IMR-90 (cell line): ENCODE measurements around the gene MILR1. TPM values are rescaled to one million over a fixed set of nuclear protein-coding genes. Genes with fewer than 3 reads are reported as not detected.

Experiments
- ATAC-seq: fragments of 200-7000 bp; cut with Tn5 transposase; 2 replicates; pipeline ENCODE4 v1.9.1; 2020; ENCODE audit warnings: low read depth, mild to moderate bottlenecking, moderate library complexity
- BruUV-seq: library from RNA; stranded (reverse); fragments of 400-500 nt; replicated peaks from 2 replicates; lab custom pipeline; 2021; lab: Mats Ljungman, UMichigan
- CTCF ChIA-PET: fragments of 300-600 bp; formaldehyde crosslinking; extraction: SDS; loops from one replicate; lab custom pipeline; 2021; ENCODE audit warnings: antibody characterized with exemption; lab: Yijun Ruan, JAX
- POLR2A ChIA-PET: fragments of 300-600 bp; sonication (Branson Sonifier 250); formaldehyde crosslinking; loops from one replicate; lab custom pipeline; 2022; ENCODE audit warnings: antibody characterized with exemption; ENCODE audit not compliant: unreplicated experiment; lab: Charles Lee
- DNase-seq: peaks from one replicate; pipeline ENCODE4 v3.0.0; 2013
- H2AFZ ChIP-seq: replicated peaks from 2 replicates; pipeline ENCODE3; 2013; ENCODE audit warnings: low read length, mild to moderate bottlenecking; ENCODE audit not compliant: poor library complexity
- H2AK5ac ChIP-seq: 2 replicates; pipeline ENCODE4 v1.6.1; 2013; ENCODE audit warnings: low read depth, low read length, inconsistent platforms
- H2AK9ac ChIP-seq: replicated peaks from 2 replicates; pipeline ENCODE3; 2013; ENCODE audit warnings: mild to moderate bottlenecking, low read depth, low read length, moderate library complexity; ENCODE audit not compliant: poor library complexity
- H2BK120ac ChIP-seq: 2 replicates; pipeline ENCODE4 v1.6.1; 2013; ENCODE audit warnings: low read depth, low read length, inconsistent platforms
- H2BK15ac ChIP-seq: 3 replicates; pipeline ENCODE4 v1.6.1; 2013; ENCODE audit warnings: low read depth, low read length, inconsistent platforms
- H2BK20ac ChIP-seq: 2 replicates; pipeline ENCODE4 v1.6.1; 2013; ENCODE audit warnings: low read depth, mild to moderate bottlenecking, inconsistent platforms, low read length, moderate library complexity
- H2BK5ac ChIP-seq: 2 replicates; pipeline ENCODE4 v1.6.1; 2013; ENCODE audit warnings: mild to moderate bottlenecking, low read depth, low read length, inconsistent platforms; ENCODE audit not compliant: poor library complexity, severe bottlenecking
- H3K14ac ChIP-seq: replicated peaks from 2 replicates; pipeline ENCODE4 v1.6.1; 2013; ENCODE audit warnings: low read depth, low read length, inconsistent platforms
- H3K18ac ChIP-seq: 2 replicates; pipeline ENCODE4 v1.6.1; 2013; ENCODE audit warnings: low read depth, low read length, control low read depth
- H3K23ac ChIP-seq: 2 replicates; pipeline ENCODE4 v1.6.1; 2013; ENCODE audit warnings: low read depth, low read length, inconsistent platforms
- H3K27ac ChIP-seq: 2 replicates; pipeline ENCODE4 v1.5.1; 2013; ENCODE audit warnings: mild to moderate bottlenecking, control low read depth, low read length; ENCODE audit not compliant: insufficient read depth
- H3K27me3 ChIP-seq: 2 replicates; pipeline ENCODE4 v1.6.1; 2013; ENCODE audit warnings: low read length; ENCODE audit not compliant: control insufficient read depth, insufficient read depth
- H3K36me3 ChIP-seq: 2 replicates; pipeline ENCODE4 v1.6.1; 2013; ENCODE audit warnings: low read length, mixed read lengths; ENCODE audit not compliant: control insufficient read depth, insufficient read depth
- H3K4ac ChIP-seq: 2 replicates; pipeline ENCODE4 v1.6.1; 2013; ENCODE audit warnings: low read depth, low read length, inconsistent platforms
- H3K4me1 ChIP-seq: 2 replicates; pipeline ENCODE4 v1.6.1; 2013; ENCODE audit warnings: low read length, mixed read lengths; ENCODE audit not compliant: control insufficient read depth, insufficient read depth
- H3K4me2 ChIP-seq: 2 replicates; pipeline ENCODE4 v1.6.1; 2013; ENCODE audit warnings: low read depth, mild to moderate bottlenecking, control low read depth, low read length, moderate library complexity
- H3K4me3 ChIP-seq: 2 replicates; pipeline ENCODE4 v1.5.1; 2013; ENCODE audit warnings: low read depth, mild to moderate bottlenecking, control low read depth, low read length, moderate library complexity; ENCODE audit not compliant: insufficient read depth
- H3K56ac ChIP-seq: 2 replicates; pipeline ENCODE4 v1.6.1; 2013; ENCODE audit warnings: low read length, inconsistent platforms; ENCODE audit not compliant: insufficient read depth; ENCODE audit errors: extremely low read depth
- H3K79me1 ChIP-seq, 2 experiments: 2 replicates each; pipeline ENCODE4 v1.6.1; 2013; ENCODE audit warnings: low read length in 2 of 2, inconsistent platforms in 1 of 2, low read depth in 1 of 2
- H3K9ac ChIP-seq: 2 replicates; pipeline ENCODE4 v1.6.1; 2013; ENCODE audit warnings: low read depth, low read length, control low read depth
- H3K9me1 ChIP-seq: 2 replicates; pipeline ENCODE4 v1.6.1; 2013; ENCODE audit warnings: low read length, inconsistent platforms; ENCODE audit not compliant: insufficient read depth
- H3K9me3 ChIP-seq: 2 replicates; pipeline ENCODE4 v1.6.1; 2013; ENCODE audit warnings: low read length; ENCODE audit not compliant: control insufficient read depth, insufficient read depth
- H4K20me1 ChIP-seq: 2 replicates; pipeline ENCODE4 v1.6.1; 2013; ENCODE audit warnings: low read length, inconsistent platforms; ENCODE audit not compliant: insufficient read depth
- H4K5ac ChIP-seq: 2 replicates; pipeline ENCODE4 v1.6.1; 2013; ENCODE audit warnings: mild to moderate bottlenecking, low read depth, low read length, control low read depth
- H4K8ac ChIP-seq, 2 experiments: 2 replicates each; pipeline ENCODE4 v1.6.1; 2013; ENCODE audit warnings: low read depth in 2 of 2, low read length in 2 of 2, control low read depth in 1 of 2, inconsistent platforms in 1 of 2
- H4K91ac ChIP-seq: 2 replicates; pipeline ENCODE4 v1.6.1; 2013; ENCODE audit warnings: low read depth, low read length, inconsistent platforms; ENCODE audit not compliant: insufficient read depth
- BHLHE40 ChIP-seq: fragments of 150-350 bp; IDR thresholded peaks from 2 replicates; pipeline ENCODE4 v1.6.1; 2016; ENCODE audit warnings: mild to moderate bottlenecking, low read depth, low read length
- CEBPB ChIP-seq: IDR thresholded peaks from 2 replicates; pipeline ENCODE4 v1.6.1; 2012; ENCODE audit warnings: low read depth, low read length, improper control_type of control experiment
- FOS ChIP-seq: fragments of 150-350 bp; IDR thresholded peaks from 2 replicates; pipeline ENCODE4 v1.6.1; 2016; ENCODE audit warnings: low read depth, low read length
- MAFK ChIP-seq: IDR thresholded peaks from 2 replicates; pipeline ENCODE4 v1.6.1; 2012; ENCODE audit warnings: low read depth, low read length, improper control_type of control experiment
- MAZ ChIP-seq: IDR thresholded peaks from 2 replicates; pipeline ENCODE4 v1.6.1; 2012; ENCODE audit warnings: low read depth, mild to moderate bottlenecking, low read length, improper control_type of control experiment, moderate library complexity, borderline replicate concordance
- MXI1 ChIP-seq: IDR thresholded peaks from 2 replicates; pipeline ENCODE4 v1.6.1; 2012; ENCODE audit warnings: low read depth, mild to moderate bottlenecking, low read length, moderate library complexity, borderline replicate concordance
- NFE2L2 ChIP-seq: fragments of 150-350 bp; IDR thresholded peaks from 2 replicates; pipeline ENCODE4 v1.6.1; 2016; ENCODE audit warnings: low read depth, mild to moderate bottlenecking, low read length
- POLR2A ChIP-seq: IDR thresholded peaks from 2 replicates; pipeline ENCODE4 v1.6.1; 2012; ENCODE audit warnings: mild to moderate bottlenecking, low read depth, low read length
- RAD21 ChIP-seq: IDR thresholded peaks from 2 replicates; pipeline ENCODE4 v1.6.1; 2012; ENCODE audit warnings: low read length, improper control_type of control experiment
- RCOR1 ChIP-seq: IDR thresholded peaks from 2 replicates; pipeline ENCODE4 v1.6.1; 2012; ENCODE audit warnings: mild to moderate bottlenecking, low read length, improper control_type of control experiment; ENCODE audit not compliant: insufficient replicate concordance
- RFX5 ChIP-seq: IDR thresholded peaks from 2 replicates; pipeline ENCODE4 v1.8.0; 2012; ENCODE audit warnings: low read depth, mild to moderate bottlenecking, low read length, moderate library complexity
- SMC3 ChIP-seq: fragments of 150-350 bp; IDR thresholded peaks from 2 replicates; pipeline ENCODE4 v1.6.1; 2016; ENCODE audit warnings: low read depth, mild to moderate bottlenecking, antibody characterized with exemption, low read length, moderate library complexity
- WGBS, 2 experiments: methylation state at CpG; one replicate each; pipeline versions ENCODE4 v1.1.5 to v1.1.7; 2013; ENCODE audit warnings: missing lambda C conversion rate in 2 of 2; ENCODE audit not compliant: insufficient read length in 1 of 2; ENCODE audit errors: extremely low coverage in 2 of 2; 5-methylcytosine and 5-hydroxymethylcytosine counted together
- dilution Hi-C: fragments of 300-500 bp; cut with HindIII; formaldehyde crosslinking; loops from one replicate; pipeline ENCODE4 v1.14.3; 2018; ENCODE audit warnings: low sequenced_read_pairs; ENCODE audit not compliant: unreplicated experiment
- in situ Hi-C: fragments of 300-500 bp; cut with MboI; formaldehyde crosslinking; loops from 3 replicates; pipeline ENCODE4 v1.14.3; 2019; ENCODE audit warnings: low sequenced_read_pairs, inconsistent platforms, mixed read lengths
- intact Hi-C: fragments of 100-400 bp; cut with micrococcal nuclease; formaldehyde crosslinking; loops from 2 replicates; pipeline ENCODE4 v1.10.0; 2022
- polyA plus RNA-seq, 3 experiments: library from polyadenylated mRNA; depleted of rRNA; stranded (reverse); fragments of >200 nt; gene quantifications; 2 replicates each; pipeline ENCODE4 v1.2.3, GENCODE V29; 2012; ENCODE audit warnings: low replicate concordance in 1 of 3
- total RNA-seq: library from RNA; depleted of rRNA; stranded (reverse); fragments of >200 nt; gene quantifications from 2 replicates; pipeline ENCODE4 v1.2.3, GENCODE V29; 2012
- TF ChIP-seq, protein P1 (sequence below): conservative IDR thresholded peaks from 2 replicates; pipeline ENCODE4 v1.5.1; 2012; ENCODE audit warnings: mild to moderate bottlenecking, low read depth, low read length, improper control_type of control experiment
- TF ChIP-seq, protein P2 (sequence below): fragments of 150-350 bp; IDR thresholded peaks from 2 replicates; pipeline ENCODE4 v1.6.1; 2017; ENCODE audit warnings: mild to moderate bottlenecking, antibody characterized with exemption, low read length, low read depth
- TF ChIP-seq, protein P3 (sequence below): fragments of 150-350 bp; IDR thresholded peaks from 2 replicates; pipeline ENCODE4 v1.6.1; 2016; ENCODE audit warnings: low read depth, mild to moderate bottlenecking, low read length, moderate library complexity, borderline replicate concordance

Gene MILR1
- total and polyA plus RNA-seq, 2 of the 4 experiments (the other 2 are of a cell fraction), result 0.36 to 0.44 TPM

DNA sequence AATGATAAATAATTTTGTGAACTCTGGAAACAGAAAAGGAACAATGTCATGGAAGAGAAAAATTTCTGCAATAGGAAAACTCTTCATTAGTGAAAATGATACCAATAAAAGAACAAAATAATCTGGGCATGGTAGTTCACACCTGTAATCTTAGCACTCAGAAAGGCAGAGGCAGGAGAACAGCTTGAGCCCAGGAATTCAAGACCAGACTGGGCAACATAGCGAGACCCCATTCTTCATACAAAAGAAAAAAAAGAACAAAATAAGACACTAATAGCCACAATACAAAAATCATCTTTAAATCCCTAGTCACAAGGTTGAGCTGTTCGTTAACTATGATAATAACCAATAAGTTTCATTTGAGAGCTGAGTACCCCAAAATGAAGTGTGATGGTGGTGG is 39.4 kb downstream of the MILR1 start:
- H3K4me2 ChIP-seq, result no peak overlapping the region
- DNase-seq, result no peak
- H4K91ac ChIP-seq, result no peak overlapping the region
- dilution Hi-C loops (no loop called here), in situ Hi-C loops (no loop called here), intact Hi-C loops (no loop called here)
- no TSS peak for BruUV-seq
- no peak overlapping the region for H2BK15ac ChIP-seq
- no peaks in the 10 kb centered on the region for H3K9me1 ChIP-seq
- POLR2A ChIA-PET, result no interaction called here
- H2AK9ac ChIP-seq, result no peak overlapping the region
- no peak for ATAC-seq
- no peaks in the 10 kb centered on the region for H3K4me1 ChIP-seq
- H3K23ac ChIP-seq, result no peak overlapping the region
- no peak for TF ChIP-seq POLR2A
- no peak for TF ChIP-seq CEBPB
- TF ChIP-seq NFE2L2, result no peak
- no peak for TF ChIP-seq RFX5
- no peak for TF ChIP-seq FOS
- no peak for TF ChIP-seq BHLHE40
- TF ChIP-seq, protein P1, sequence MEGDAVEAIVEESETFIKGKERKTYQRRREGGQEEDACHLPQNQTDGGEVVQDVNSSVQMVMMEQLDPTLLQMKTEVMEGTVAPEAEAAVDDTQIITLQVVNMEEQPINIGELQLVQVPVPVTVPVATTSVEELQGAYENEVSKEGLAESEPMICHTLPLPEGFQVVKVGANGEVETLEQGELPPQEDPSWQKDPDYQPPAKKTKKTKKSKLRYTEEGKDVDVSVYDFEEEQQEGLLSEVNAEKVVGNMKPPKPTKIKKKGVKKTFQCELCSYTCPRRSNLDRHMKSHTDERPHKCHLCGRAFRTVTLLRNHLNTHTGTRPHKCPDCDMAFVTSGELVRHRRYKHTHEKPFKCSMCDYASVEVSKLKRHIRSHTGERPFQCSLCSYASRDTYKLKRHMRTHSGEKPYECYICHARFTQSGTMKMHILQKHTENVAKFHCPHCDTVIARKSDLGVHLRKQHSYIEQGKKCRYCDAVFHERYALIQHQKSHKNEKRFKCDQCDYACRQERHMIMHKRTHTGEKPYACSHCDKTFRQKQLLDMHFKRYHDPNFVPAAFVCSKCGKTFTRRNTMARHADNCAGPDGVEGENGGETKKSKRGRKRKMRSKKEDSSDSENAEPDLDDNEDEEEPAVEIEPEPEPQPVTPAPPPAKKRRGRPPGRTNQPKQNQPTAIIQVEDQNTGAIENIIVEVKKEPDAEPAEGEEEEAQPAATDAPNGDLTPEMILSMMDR, result no peak
- TF ChIP-seq MAZ, result no peak
- no peak for TF ChIP-seq MXI1
- TF ChIP-seq, protein P2, sequence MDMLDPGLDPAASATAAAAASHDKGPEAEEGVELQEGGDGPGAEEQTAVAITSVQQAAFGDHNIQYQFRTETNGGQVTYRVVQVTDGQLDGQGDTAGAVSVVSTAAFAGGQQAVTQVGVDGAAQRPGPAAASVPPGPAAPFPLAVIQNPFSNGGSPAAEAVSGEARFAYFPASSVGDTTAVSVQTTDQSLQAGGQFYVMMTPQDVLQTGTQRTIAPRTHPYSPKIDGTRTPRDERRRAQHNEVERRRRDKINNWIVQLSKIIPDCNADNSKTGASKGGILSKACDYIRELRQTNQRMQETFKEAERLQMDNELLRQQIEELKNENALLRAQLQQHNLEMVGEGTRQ, result no peak
- TF ChIP-seq, protein P3, sequence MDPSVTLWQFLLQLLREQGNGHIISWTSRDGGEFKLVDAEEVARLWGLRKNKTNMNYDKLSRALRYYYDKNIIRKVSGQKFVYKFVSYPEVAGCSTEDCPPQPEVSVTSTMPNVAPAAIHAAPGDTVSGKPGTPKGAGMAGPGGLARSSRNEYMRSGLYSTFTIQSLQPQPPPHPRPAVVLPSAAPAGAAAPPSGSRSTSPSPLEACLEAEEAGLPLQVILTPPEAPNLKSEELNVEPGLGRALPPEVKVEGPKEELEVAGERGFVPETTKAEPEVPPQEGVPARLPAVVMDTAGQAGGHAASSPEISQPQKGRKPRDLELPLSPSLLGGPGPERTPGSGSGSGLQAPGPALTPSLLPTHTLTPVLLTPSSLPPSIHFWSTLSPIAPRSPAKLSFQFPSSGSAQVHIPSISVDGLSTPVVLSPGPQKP, result no peak
- TF ChIP-seq RCOR1, result no peak
- TF ChIP-seq RAD21, result no peak
- no peak for TF ChIP-seq SMC3
- no peak for TF ChIP-seq MAFK
- H2AK5ac ChIP-seq, result no peak overlapping the region
- WGBS, 2 experiments, result no CpG with 5 or more reads among the region's 2 CpGs
- H2BK5ac ChIP-seq, result no peak overlapping the region
- H2BK120ac ChIP-seq, result no peak overlapping the region
- CTCF ChIA-PET, result no interaction called here
- no peaks in the 10 kb centered on the region; the same call in 1 of the 2 replicates for H4K20me1 ChIP-seq
- no peak overlapping the region for H3K4me3 ChIP-seq
- H3K27me3 ChIP-seq, result no peaks in the 10 kb centered on the region
- peaks cover 18% of the 10 kb centered on the region for H3K36me3 ChIP-seq
- H2AFZ ChIP-seq, result no peak overlapping the region
- H4K5ac ChIP-seq, result no peak overlapping the region
- H3K9me3 ChIP-seq, result no peaks in the 10 kb centered on the region
- no peak overlapping the region for H3K4ac ChIP-seq
- no peak overlapping the region for H3K27ac ChIP-seq
- H3K79me1 ChIP-seq, result peaks cover 5 to 8% of the 10 kb centered on the region in 2 experiments; a peak in 3 of 4 replicates
- H2BK20ac ChIP-seq, result no peak overlapping the region
- H4K8ac ChIP-seq, result no peak overlapping the region
- no peak overlapping the region for H3K56ac ChIP-seq
- H3K14ac ChIP-seq, result no peak overlapping the region
- no peak overlapping the region for H3K18ac ChIP-seq
- H3K9ac ChIP-seq, result no peak overlapping the region
